Activated T-helper 9 cell treated with anti-CD3 and anti-CD28 coated beads, Interleukin-2, amount 50 U/mL, for 16 hours (primary cell): ENCODE measurements around the gene RASGEF1C.
"Not testable (repeated sequence)": the region's sequence is repeated elsewhere in the genome, so short reads cannot be mapped to it uniquely, and the experiment has no call there.

Source experiments
- DNase-seq: peaks from one replicate; pipeline ENCODE4 v3.0.0-alpha.2; 2020; ENCODE audit warnings: low read depth

The RASGEF1C gene

DNA sequence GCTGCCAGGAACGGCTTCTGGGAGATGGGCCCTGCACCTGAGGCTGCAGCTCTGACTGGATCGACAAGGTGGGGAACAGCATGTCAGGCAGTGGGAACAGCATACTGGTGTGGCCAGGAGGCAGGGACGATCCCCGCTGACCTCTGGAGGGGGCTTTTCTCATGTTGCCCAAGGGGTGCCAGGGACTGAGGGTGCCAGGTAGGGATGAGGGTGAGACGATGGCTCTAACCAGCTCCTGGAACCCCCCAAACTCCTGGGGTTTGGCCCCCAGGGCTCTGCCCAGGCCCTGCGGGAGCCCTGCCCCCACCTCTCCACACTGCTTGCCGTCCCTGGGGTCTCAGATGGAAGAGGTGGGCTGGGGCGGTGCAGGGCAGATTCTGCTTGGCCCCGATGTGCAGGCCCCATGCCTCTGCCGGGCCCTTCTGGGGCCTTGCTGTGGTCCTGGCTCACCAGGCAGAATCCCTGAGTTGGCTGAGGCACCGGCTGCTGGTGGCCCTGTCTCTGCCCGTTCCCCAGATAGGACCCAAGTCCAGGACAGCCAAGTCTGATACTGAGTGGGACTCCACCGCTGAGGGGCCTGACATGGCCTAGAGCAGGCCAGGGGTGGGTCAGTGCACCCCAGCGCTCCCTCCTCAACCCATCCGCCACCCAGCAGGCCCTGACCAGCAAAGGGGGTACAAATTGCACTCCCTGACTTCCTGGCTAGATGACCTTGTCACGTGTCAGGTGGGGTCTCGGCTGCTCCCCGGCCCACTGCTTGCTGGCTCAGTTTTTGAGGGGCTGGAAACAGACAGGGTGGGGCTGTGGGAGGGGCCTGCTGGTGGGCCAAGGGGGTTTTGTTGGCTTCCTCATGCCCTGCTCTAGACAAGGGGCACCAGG lies 109.0 kb downstream of the RASGEF1C start:
- DNase-seq = no peak

DNA sequence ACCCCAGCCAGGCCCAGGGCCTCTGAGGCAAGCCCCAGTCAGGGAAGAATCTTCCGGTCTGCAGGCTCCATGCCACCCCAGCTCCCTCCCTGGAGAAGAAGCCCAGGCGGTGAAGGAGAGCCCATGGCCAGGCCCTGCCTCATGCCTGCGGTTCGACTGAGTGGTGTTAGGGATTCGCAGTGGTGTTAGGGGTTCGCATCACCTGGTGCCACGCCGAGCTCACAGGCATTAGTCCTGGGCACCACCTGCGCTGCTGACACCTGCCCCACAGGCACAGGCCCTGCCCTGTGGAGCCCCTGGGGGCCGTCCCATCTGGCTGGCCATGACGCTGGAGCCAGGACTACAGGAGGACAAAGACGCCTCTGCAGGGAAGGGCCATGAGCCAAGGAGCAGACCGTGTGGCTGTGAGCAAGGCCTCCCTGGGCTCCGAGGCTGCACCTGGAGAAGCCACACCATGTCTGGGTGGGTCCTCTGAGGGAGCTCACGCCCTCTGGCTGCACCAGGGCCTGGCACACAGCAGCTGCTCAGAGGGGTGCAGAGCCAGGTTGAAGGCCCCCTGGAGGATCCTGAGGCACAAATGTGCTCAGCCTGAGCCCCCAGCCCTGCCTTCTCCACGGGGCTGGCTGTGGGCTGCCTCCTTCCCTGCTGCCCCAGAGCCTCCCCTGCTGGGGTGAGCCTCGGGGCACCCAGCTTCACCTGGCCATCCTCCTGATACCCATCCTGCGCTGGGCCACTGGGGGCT lies 109.8 kb downstream of the RASGEF1C start:
- DNase-seq = no peak

DNA sequence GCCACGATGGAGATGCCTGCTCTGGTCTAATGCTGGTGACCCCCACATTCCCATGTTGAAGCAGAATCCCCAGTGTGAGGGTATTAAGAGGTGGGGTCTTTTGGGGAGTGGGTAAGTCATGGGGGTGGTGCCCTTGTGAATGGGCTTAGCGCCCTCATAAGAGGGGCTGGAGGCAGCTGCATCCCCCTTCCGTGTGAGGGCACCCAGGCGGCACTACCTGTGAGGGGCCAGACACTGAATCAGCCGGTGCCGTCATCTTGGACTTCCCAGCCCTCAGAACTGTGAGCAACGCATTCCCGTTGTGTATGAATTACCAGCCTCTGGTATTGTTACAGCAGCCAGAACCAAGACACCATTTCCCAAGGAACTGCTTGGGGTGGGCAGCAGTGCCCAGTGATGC lies 110.5 kb downstream of the RASGEF1C start:
- DNase-seq = no peak

DNA sequence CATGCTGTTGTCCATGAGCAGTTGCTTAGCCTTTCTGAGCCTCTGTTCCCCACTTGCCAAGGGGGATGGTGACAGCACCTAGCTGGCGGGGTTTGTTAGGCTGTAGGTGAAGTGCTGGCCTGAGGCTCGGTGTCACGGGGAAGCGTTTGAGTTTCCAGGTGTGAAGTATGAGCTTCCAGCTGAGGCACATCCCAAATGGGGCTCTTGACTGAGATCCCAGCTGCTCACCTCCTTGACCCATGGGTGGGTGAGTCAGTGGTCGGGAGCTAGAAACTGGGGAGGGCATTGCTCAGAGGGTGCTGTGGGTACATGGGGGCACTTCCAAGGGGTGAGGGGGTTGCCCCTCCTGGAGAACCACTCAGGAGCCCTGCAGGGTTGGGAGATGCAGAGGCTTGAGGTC lies 111.1 kb downstream of the RASGEF1C start:
- no peak for DNase-seq

DNA sequence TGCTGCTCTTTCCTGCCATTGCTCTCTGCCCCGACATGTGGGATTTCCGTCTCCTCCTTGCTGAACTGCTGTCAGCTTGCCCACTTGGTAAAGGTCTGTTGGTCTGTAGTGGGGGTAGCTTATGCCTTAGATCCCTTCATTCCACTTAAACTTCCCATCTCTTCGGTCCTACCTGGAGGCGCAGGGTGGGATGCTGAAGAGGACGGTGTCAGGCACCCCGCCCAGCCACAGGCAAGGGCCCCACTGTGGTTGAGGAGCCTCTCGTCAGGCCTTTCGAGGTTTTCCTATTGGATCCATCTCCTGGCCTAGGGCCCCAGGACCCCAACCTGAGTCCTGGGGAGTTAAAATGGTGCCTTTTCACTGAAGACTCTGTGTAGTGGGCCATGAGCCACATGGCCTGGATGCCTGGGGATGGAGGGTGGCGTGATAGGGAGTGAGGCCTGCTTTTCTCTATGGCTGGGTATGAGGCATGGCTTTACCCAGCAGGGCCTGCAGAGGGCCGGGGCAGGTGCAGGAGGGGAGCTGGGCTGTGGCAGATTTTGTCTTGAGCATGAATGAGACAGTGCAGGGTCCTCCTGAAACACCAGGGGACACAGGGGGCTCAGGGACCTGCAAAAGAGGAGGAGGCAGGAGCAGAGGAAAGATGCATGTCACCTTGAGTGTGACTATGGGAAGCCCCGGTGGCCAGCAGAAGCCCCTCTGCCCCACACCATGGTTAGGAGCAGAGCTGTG lies 111.7 kb downstream of the RASGEF1C start:
- no peak for DNase-seq

DNA sequence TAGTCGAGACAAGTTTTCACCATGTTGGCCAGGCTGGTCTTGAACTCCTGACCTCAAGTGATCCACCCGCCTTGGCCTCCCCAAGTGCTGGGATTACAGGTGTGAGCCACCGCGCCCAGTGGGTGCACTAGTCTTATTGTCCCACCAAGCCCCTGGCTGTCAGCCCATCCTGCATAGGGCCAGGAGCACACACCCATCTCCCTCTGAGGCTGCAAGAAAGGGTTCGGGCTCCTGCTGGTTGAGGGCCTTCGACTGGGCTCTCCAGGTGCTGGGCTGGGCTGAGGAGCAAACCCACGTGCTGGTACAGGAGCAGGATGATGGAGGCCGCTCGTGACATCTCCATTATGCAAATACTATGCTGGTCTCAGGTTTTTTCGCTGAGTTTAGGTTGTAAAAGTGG lies 112.4 kb downstream of the RASGEF1C start:
- DNase-seq = no peak

DNA sequence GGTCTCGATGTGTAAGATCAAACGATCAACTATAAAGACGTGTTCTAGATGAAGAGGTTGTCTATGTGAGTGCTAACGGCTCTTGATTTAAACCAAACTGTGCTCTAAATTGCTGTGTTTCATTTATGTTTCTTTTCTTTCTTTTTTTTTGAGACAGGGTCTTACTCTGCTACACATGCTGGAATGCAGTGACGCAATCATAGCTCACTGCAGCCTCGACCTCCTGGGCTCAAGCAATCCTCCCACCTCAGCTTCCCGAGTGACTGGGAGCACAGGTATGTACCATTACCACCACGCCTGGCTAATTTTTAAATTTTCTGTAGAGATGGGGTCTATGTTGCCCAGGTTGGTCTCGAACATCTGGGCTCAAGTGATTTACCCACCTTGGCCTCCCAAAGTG lies 113.5 kb downstream of the RASGEF1C start:
- DNase-seq = no peak

DNA sequence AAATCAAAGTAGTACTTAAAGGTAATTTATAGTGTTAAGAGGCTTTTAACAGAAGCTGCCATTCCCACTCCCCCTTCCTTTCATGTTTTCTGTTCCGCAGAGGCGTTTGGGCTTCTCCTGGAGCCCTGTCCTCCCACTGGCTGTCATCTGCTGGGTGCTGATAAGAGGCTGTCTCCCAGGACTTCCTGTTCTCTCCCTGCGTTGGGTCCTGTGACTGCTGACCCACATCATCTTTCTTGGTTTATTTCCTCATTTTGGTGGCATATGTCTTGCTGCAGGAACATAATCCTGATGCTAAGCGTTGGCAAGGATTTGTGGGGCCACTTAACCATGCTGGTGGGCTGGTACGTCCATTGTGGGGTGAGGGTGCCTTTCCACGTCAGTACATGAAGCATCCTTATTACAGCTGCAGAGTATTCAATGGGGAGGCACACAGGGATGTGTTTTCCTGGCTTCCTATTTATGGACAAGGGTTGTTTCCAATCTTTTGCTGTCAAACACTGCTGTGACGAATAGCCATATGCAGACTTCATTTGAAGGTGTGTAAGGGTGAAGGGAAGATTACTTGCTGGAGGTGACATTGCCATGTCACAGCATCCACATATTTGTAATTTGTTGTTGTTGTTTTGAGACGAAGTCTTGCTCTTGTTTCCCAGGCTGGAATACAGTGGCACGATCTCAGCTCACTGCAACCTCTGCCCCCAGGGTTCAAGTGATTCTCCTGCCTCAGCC lies 115.2 kb downstream of the RASGEF1C start:
- no peak for DNase-seq

DNA sequence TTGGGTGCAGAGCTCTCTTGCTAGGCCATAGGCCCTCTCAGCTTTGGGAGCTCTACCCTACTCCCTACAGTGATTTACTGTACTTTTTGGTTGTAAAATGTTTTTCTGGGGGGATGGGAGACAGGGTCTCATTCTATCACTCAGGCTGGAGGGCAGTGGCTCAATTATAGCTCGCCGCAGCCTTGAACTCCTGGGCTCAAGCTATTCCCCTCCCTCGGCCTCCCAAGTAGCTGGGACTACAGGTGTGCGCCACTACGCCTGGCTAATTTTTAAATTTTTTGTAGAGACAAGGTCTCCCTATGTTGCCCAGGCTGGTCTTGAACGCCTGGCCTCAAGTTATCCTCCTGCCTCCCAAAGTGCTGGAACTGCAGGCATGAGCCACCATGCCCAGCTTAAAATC lies 115.8 kb downstream of the RASGEF1C start:
- no peak for DNase-seq

DNA sequence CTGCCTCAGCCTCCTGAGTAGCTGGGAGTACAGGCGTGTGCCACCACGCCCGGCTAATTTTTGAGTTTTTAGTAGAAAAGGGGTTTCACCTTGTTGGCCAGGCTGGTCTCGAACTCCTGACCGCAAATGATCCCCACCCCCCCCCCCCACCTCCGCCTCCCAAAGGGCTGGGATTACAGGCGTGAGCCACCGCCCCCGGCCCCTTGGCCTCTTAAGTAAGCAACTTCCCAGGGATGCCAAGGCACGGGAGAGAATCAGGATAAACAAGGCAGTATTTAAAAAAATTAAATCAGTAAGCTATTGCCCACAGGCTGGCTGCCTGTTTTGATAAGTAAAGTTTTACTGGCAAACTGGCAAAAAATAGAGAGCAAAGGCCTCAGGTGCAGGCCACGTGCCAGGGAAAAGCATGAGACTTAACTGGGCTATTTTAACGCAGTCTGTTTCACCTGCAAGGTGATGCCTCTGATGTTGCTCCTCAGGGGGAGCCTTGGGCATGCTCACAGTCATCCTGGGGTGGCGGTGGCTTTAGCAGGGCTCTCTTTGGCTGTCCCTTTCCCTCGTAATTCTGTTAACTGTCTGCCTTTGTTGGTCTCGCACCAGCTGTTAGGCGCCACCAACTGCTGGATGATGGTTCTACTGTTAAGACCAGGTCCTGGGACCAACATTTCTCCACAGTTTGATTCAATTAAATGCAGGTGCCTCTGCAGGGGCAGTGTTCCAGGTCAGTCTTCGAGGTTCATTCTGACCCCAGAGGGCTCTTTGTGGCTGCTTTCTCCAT lies 118.1 kb downstream of the RASGEF1C start:
- DNase-seq = no peak

DNA sequence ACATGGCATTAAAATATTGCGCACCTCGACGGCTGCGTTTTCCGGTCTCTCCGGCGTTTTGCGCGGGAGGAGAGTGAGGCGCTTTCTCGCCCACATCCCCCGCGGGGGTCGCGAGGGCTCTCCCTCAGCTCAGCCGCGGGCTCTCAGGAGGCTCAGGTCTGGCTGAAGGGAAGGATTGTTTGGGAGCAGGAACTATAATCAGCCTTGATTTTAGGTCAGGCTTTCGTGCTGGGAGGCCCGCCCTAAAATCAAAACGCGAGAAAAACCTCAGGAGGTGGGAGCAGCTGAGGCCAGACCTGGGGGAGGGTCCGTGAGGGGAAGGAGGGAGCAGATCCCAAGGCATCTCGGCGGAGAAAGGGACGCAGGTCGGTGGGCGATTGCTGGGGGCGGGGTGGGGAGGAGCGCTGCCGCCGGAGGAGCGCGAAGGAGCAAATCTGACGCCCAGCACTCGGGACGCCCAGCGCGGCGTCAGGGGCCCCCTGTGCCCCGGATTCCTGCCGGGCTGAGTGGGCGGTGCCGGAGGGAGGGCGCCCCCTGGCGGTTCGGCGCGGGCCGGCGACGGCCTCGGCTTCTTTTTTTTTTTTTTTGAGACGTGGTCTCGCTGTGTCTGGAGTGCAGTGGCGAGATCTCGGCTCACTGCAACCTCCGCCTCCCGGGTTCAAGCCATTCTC lies 118.8 kb downstream of the RASGEF1C start:
- DNase-seq = peak; percentile 70

DNA sequence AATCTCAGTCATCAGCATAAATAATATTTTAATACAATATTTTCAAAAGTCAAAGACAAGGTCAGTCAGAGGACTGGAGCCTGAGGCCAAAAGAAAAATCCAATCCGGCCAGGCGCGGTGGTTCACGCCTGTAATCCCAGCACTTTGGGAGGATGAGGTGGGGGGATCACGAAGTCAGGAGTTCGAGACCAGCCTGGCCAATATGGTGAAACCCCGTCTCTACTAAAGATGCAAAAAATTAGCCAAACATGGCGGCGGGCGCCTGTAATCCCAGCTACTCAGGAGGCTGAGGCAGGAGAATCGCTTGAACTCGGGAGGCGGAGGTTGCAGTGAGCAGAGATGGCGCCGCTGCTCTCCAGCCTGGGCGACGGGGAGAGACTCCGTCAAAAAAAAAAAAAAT lies 119.4 kb downstream of the RASGEF1C start:
- not testable (repeated sequence) for DNase-seq

DNA sequence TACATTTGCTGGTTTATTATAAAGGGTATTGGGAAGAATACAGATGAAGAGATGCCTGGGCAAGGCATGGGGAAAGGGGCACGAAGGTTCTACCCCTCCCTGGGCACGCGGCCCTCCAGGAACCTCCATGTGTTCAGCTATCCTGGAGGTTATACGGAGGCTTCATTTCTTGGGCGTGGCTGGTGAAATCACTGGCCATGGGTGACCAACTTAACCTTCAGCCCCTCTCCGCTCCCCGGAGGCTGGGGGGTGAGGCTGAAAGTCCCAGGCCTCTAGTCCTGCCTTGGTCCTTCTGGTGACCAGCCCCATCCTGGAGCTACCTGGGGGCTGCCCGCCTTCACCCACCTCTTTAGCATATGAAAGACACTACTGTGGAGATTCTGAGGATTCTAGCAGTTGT lies 120.5 kb downstream of the RASGEF1C start:
- no peak for DNase-seq

DNA sequence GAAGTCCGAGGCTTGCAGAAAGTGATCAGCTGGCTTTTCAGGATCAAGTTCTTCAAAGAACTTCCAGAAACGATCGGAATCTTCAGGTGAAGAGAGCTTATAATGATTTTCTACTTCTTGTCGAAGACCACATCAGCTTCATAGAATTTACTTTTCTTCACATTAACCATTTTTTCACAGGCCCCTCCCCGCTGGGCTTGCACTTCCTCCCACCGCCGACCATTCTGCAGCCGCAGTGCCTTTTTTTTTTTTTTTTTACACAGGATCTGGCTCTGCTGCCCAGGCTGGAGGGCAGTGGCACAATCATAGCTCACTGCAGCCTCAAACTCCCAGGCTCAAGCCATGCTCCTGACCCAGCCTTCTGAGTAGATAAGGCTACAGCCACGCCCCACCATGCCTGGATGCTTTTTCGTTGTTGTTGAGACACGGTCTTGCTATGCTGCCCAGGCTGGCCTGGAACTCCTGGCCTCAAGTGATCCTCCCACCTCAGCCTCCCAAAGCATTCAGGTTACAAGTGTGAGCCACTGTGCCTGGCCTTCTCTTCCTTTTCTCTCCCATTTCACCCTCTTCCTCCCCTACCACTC lies 122.1 kb downstream of the RASGEF1C start:
- no peak for DNase-seq

DNA sequence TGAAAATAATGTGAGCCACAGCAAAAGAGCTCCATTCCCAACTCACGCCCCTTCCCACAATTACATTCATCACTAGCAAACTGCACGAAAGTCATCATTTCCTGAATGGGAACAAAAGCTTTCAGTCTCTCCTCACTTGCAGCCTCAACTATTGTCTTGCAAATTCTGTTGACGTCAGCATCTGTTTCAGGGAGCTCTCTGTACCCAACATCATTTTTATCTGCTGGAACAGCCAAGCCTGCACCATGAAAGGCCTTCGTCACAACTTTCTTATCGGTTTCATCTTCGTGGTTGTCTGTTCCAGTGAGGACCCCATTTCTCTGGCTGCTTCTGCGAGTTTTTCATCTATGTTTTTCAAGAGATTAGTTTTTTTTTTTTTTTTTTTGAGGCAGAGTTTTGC lies 123.2 kb downstream of the RASGEF1C start:
- DNase-seq = no peak

DNA sequence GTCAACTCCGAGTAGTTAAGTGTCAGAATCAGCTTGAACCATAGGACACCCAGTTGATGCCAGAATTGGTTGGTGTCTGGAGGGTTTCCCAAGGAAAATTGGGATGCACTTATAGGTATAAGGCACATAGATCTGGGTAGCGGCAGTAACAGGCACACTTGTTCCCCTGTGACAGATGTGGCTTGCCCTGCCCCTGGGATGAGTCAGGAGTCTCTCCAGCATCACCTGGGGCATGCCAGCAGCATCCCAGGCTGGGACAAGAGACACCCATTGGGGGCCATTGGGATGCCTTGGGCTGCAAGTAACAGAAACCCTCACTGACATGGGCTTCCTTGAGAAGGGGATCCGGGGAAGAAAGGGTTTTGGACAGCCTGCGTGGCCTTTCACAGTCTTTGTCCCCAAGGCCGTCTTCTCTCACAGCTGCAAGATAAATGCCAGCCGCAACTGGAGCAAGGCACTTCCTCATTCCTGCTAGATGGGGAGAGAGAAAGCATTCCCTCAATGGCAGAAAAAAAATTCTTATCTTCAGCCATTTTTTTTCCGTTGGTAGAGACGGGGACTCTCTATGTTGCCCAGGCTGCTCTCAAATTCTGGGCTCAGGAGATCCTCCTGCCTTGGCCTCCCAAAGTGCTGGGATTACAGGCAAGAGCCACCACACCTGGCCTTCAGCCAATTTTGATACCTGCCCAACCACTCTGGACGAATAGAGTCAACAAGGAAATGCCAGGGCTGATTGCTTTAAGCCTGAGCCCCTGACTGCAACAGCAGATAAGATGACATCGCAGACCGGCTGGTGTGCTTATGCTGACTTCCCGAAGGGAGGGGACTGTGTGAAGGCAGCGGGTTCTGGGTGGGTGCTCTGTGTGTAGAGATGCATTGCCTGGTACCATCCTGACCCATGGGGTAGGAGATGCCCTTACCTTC lies 124.1 kb downstream of the RASGEF1C start:
- no peak for DNase-seq

DNA sequence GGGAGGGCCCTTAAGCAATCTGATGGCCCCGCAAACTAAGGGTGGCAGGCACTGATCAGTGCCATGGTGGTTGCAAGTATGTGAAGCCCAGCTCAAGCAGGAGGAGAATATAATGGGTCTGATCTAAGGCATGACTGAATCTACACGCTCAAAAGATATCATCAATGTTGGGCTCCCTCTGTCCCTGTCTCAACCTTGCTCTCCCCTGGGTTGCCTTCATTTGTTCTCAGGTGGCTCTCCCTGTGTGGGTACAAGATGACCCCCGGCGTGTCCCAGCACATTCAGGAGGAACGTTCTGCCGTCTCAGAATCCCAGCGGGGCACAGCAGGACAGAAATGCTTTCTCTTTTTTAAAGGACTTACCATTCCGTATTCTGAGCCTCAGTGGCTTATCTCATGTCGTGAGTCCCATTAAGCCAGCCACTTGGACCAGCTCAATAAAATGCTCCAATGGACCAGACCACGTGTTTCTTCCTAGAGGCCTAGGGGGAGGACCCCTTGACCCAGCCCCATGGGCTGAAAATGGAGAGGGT lies 125.4 kb downstream of the RASGEF1C start:
- no peak for DNase-seq

DNA sequence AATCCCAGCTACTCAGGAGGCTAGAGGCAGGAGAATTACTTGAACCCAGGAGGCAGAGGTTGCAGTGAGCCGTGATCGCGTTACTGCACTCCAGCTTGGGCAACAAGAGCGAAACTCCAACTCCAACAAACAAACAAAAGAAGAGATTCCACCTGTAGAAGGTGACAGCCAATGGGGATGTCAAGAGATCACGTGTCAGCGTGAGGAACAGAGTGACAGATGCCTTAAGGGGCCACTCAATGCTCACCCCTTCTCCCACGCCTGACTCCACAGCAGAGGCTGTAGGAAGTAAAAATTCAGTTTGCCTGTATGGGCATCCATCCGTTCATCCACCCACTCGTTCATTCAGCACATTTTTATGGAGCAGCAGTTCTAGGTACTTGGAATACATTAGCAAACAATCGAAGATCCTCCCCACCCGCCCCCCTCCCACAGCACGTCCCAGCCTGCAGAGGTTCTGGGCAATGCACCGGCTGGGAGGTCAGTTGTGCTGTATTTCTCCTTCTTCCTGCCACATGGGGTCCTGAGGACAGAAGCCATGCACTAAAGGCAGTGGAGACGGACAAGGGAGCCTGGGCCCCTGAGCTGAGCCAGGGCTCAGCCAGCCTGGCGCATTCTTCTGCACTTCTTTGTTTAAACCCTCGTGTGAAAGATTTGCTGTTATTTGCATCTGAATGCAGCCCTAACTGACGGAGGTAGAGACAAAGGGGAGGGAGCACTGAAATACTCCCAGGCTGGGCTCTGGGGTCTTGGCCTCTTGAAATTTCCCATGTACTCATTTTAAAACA lies 126.2 kb downstream of the RASGEF1C start:
- no peak for DNase-seq
